ENCODE data around the gene EFNA4.

- no peak for TF ChIP-seq TAF1 (IDR thresholded peaks at IDR 0.05; ENCODE audit: low read depth)
- no peak for TF ChIP-seq EP300 (IDR thresholded peaks at IDR 0.05; ENCODE audit: borderline replicate concordance)
- no peak for TF ChIP-seq ZBTB7A (IDR thresholded peaks at IDR 0.05; ENCODE audit: low read depth)
- TF ChIP-seq RAD21 (IDR thresholded peaks at IDR 0.05; ENCODE audit: low read depth): no peak
- no peak for TF ChIP-seq YY1 (IDR thresholded peaks at IDR 0.05; ENCODE audit: low read depth)
- TF ChIP-seq NFIC (IDR thresholded peaks at IDR 0.05): no peak
- no peak for TF ChIP-seq MAX (IDR thresholded peaks at IDR 0.05)
- TF ChIP-seq USF1 (IDR thresholded peaks at IDR 0.05): no peak
- TF ChIP-seq TCF12 (IDR thresholded peaks at IDR 0.05; ENCODE audit: low read depth): no peak
- no peak for TF ChIP-seq REST (IDR thresholded peaks at IDR 0.05; ENCODE audit: low read depth)
- TF ChIP-seq FOXM1 (IDR thresholded peaks at IDR 0.05; ENCODE audit: borderline replicate concordance, low read depth): no peak
- no peak for TF ChIP-seq CREB1 (IDR thresholded peaks at IDR 0.05; ENCODE audit: low read depth)
- no peak for TF ChIP-seq CEBPB (IDR thresholded peaks at IDR 0.05)
- TF ChIP-seq EGR1 (IDR thresholded peaks at IDR 0.05): no peak
Observed at GRCh38 chr1:155039308-155039669, 24.3 kb upstream of the EFNA4 start.
